Osteoblast (primary cell): ENCODE data around the gene ACOT7. TPM values are rescaled to one million over a fixed set of nuclear protein-coding genes. Genes with fewer than 3 reads are reported as not detected.

Experiments used
- DNase-seq: peaks from one replicate; pipeline ENCODE4 v3.0.0; 2011; ENCODE audit warnings: low spot score, mixed read lengths; ENCODE audit not compliant: insufficient read length; ENCODE audit errors: missing footprints
- H2AFZ ChIP-seq: 2 replicates; pipeline ENCODE4 v1.6.0; 2011; ENCODE audit warnings: mild to moderate bottlenecking, low read length
- H3K27ac ChIP-seq: 2 replicates; pipeline ENCODE4 v1.5.1; 2011; ENCODE audit warnings: mild to moderate bottlenecking, low read depth, low read length, moderate library complexity
- H3K27me3 ChIP-seq: 2 replicates; pipeline ENCODE4 v1.6.0; 2012; ENCODE audit warnings: mild to moderate bottlenecking, control low read depth, inconsistent platforms, low read length, moderate library complexity; ENCODE audit not compliant: insufficient read depth
- H3K36me3 ChIP-seq: 2 replicates; pipeline ENCODE4 v1.5.1; 2011; ENCODE audit warnings: mild to moderate bottlenecking, low read length, control low read depth, moderate library complexity; ENCODE audit not compliant: insufficient read depth
- H3K4me1 ChIP-seq: 2 replicates; pipeline ENCODE4 v1.5.1; 2011; ENCODE audit warnings: mild to moderate bottlenecking, low read length, control low read depth, moderate library complexity; ENCODE audit not compliant: insufficient read depth
- H3K4me2 ChIP-seq: 2 replicates; pipeline ENCODE4 v1.6.0; 2011; ENCODE audit warnings: mild to moderate bottlenecking, low read length; ENCODE audit not compliant: insufficient read depth
- H3K4me3 ChIP-seq: fragments of 200-600 bp; sonication (generic); 3 replicates; pipeline ENCODE4 v1.5.1; 2012; ENCODE audit warnings: mild to moderate bottlenecking, low read length, inconsistent platforms; ENCODE audit not compliant: insufficient read depth
- H3K79me2 ChIP-seq: 2 replicates; pipeline ENCODE4 v1.6.0; 2012; ENCODE audit warnings: mild to moderate bottlenecking, low read length, control low read depth, inconsistent platforms; ENCODE audit not compliant: insufficient read depth
- H3K9me3 ChIP-seq: 2 replicates; pipeline ENCODE4 v1.5.1; 2011; ENCODE audit warnings: low read depth, low read length, control low read depth
- H4K20me1 ChIP-seq: 2 replicates; pipeline ENCODE4 v1.6.0; 2012; ENCODE audit warnings: mild to moderate bottlenecking, low read length, control low read depth; ENCODE audit not compliant: insufficient read depth
- CTCF ChIP-seq: IDR thresholded peaks from 2 replicates; pipeline ENCODE4 v1.5.1; 2011; ENCODE audit warnings: mild to moderate bottlenecking, low read depth, low read length, moderate library complexity; ENCODE audit errors: extremely low read depth
- total RNA-seq: library from RNA; depleted of rRNA; stranded (reverse); fragments of >200 nt; gene quantifications from 2 replicates; pipeline ENCODE4 v1.2.3, GENCODE V29; 2012

The ACOT7 gene
- total RNA-seq, 1 donor = 10.9 TPM

GRCh38 chr1:6271006-6271405, 122.6 kb downstream of the ACOT7 start:
- no peak for DNase-seq
- Histone ChIP-seq H2AFZ (no peak overlapping the region), H3K9me3 (no peaks in the 10 kb centered on the region), H3K4me1 (peaks cover 10% of the 10 kb centered on the region), H3K27me3 (no peaks in the 10 kb centered on the region), H3K27ac (no peak overlapping the region), H3K4me3 (no peak overlapping the region), H3K4me2 (no peak overlapping the region), H3K79me2 (no peaks in the 10 kb centered on the region), H4K20me1 (peaks cover 6% of the 10 kb centered on the region), H3K36me3 (no peaks in the 10 kb centered on the region)
- TF ChIP-seq CTCF = no peak

GRCh38 chr1:6270401-6270800, 123.2 kb downstream of the ACOT7 start:
- H2AFZ ChIP-seq = no peak overlapping the region
- no peaks in the 10 kb centered on the region for H3K9me3 ChIP-seq
- H4K20me1 ChIP-seq = peaks cover 6% of the 10 kb centered on the region
- TF ChIP-seq CTCF = no peak
- no peak overlapping the region for H3K4me2 ChIP-seq
- H3K27ac ChIP-seq = no peak overlapping the region
- DNase-seq = no peak
- H3K79me2 ChIP-seq = no peaks in the 10 kb centered on the region
- no peaks in the 10 kb centered on the region for H3K36me3 ChIP-seq
- H3K4me1 ChIP-seq = peaks cover 7% of the 10 kb centered on the region
- no peaks in the 10 kb centered on the region for H3K27me3 ChIP-seq
- no peak overlapping the region for H3K4me3 ChIP-seq

GRCh38 chr1:6269720-6270400, 123.7 kb downstream of the ACOT7 start:
- no peak for DNase-seq
- no peak overlapping the region for H3K4me3 ChIP-seq
- no peak overlapping the region for H2AFZ ChIP-seq
- H3K4me1 ChIP-seq = peaks cover 7% of the 10 kb centered on the region
- no peaks in the 10 kb centered on the region for H3K79me2 ChIP-seq
- no peaks in the 10 kb centered on the region for H3K27me3 ChIP-seq
- TF ChIP-seq CTCF = no peak
- no peak overlapping the region for H3K4me2 ChIP-seq
- no peaks in the 10 kb centered on the region for H3K9me3 ChIP-seq
- no peaks in the 10 kb centered on the region for H3K36me3 ChIP-seq
- no peak overlapping the region for H3K27ac ChIP-seq
- peaks cover 6% of the 10 kb centered on the region for H4K20me1 ChIP-seq

GRCh38 chr1:6269296-6269695, 124.3 kb downstream of the ACOT7 start:
- no peak for DNase-seq
- H3K27me3 ChIP-seq = no peaks in the 10 kb centered on the region
- no peak overlapping the region for H3K27ac ChIP-seq
- H3K4me1 ChIP-seq = peaks cover 7% of the 10 kb centered on the region
- TF ChIP-seq CTCF = no peak
- H4K20me1 ChIP-seq = peaks cover 6% of the 10 kb centered on the region
- no peak overlapping the region for H3K4me3 ChIP-seq
- H3K9me3 ChIP-seq = no peaks in the 10 kb centered on the region
- H3K79me2 ChIP-seq = no peaks in the 10 kb centered on the region
- H3K36me3 ChIP-seq = no peaks in the 10 kb centered on the region
- H3K4me2 ChIP-seq = no peak overlapping the region
- no peak overlapping the region for H2AFZ ChIP-seq
